Measurements from ENCODE around the gene PFKFB4. TPM values are rescaled to one million over a fixed set of nuclear protein-coding genes. Genes with fewer than 3 reads are reported as not detected.

Gene PFKFB4
- total and polyA plus RNA-seq, 9 of the 15 experiments (the other 6 are each of a cell fraction or from before 2014, with no cell fraction given), result 0.92 to 56.3 (median 13.5) TPM

GRCh38 chr3:48507256-48508061 lies 49.1 kb downstream of the PFKFB4 start (continued):
- peak; percentile 61; the same call in 1 of the 2 replicates for TF ChIP-seq REST (IDR thresholded peaks at IDR 0.05; ENCODE audit: borderline replicate concordance)
- TF ChIP-seq REST (CRISPR knock-in tag; IDR thresholded peaks at IDR 0.05; ENCODE audit: low read depth), result no peak
- TF ChIP-seq, protein P1, sequence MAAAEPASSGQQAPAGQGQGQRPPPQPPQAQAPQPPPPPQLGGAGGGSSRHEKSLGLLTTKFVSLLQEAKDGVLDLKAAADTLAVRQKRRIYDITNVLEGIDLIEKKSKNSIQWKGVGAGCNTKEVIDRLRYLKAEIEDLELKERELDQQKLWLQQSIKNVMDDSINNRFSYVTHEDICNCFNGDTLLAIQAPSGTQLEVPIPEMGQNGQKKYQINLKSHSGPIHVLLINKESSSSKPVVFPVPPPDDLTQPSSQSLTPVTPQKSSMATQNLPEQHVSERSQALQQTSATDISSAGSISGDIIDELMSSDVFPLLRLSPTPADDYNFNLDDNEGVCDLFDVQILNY (CRISPR knock-in tag; IDR thresholded peaks at IDR 0.05), result no peak
- TF ChIP-seq RAD21 (CRISPR knock-in tag; conservative IDR thresholded peaks at IDR 0.05 in 1 of 2, IDR thresholded peaks at IDR 0.05 in 1 of 2), result peak; percentile 37 to 72
- TF ChIP-seq NR2C2 (CRISPR knock-in tag; IDR thresholded peaks at IDR 0.05), result no peak
- no peak for TF ChIP-seq NR2C2 (tag; IDR thresholded peaks at IDR 0.05)
- TF ChIP-seq NCOR1 (IDR thresholded peaks at IDR 0.05), result no peak
- 0 out of 2 replicates have a peak, but pooled peaks have one; percentile 13 for TF ChIP-seq BHLHE40 (IDR thresholded peaks at IDR 0.05; ENCODE audit: low read length)
- TF ChIP-seq, protein P2, sequence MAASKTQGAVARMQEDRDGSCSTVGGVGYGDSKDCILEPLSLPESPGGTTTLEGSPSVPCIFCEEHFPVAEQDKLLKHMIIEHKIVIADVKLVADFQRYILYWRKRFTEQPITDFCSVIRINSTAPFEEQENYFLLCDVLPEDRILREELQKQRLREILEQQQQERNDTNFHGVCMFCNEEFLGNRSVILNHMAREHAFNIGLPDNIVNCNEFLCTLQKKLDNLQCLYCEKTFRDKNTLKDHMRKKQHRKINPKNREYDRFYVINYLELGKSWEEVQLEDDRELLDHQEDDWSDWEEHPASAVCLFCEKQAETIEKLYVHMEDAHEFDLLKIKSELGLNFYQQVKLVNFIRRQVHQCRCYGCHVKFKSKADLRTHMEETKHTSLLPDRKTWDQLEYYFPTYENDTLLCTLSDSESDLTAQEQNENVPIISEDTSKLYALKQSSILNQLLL (CRISPR knock-in tag; IDR thresholded peaks at IDR 0.05; ENCODE audit: borderline replicate concordance), result no peak

Measured in K562 (cell line).